GM10266 (cell line): ENCODE data around the gene NPAS1.

Source experiments
- DNase-seq: peaks from one replicate; pipeline ENCODE4 v3.0.0; 2012; ENCODE audit errors: extremely low spot score
- CTCF ChIP-seq: IDR thresholded peaks from 2 replicates; pipeline ENCODE4 v1.5.1; 2012; ENCODE audit warnings: mild to moderate bottlenecking, low read depth; ENCODE audit not compliant: control insufficient read depth, insufficient read depth; ENCODE audit errors: missing control alignments

The NPAS1 gene

DNA sequence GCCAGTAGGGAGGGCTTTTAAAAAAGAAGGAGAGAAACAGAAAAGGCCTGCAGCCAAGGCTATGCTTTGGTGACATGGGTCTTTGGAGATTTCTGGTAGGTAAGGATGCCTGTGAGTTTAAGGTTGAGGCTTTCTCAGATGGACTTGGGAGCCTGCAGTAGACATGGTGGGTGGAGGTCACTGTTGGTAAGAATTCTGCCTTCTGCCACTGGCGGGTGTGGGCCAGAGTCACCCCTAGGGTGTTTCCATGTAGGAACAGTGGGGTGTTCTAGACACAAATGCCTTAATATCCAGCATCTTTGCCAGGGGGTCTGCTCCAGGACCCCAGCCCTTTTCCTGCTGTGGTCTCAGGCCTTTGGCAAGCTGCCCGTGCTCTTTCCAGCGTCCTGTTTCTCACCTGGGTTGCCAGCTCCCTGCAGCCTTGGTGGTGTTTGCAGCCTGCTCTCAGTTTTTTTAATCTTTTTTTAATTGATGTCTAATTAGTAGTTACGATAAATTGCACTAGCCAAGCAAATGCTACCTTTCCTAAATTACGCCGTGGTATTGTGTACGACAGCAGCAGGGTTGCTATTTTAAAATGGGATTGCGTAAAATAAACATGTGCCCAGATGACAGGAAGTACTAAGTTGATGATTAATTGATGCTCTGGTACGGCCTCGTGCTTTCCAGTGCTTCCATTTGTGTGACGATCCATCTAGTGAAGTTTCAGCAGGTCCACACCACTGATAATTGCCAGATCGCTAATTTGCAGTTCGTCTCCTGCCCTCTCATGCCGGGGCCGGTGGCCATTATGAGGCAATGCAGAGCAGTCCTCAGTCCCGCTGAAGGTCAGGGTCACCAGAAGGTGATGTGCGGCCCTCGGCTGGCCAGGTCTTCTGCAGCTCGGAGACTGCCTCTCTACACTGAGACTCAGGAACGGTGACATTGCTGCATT lies 35.3 kb upstream of the NPAS1 start:
- DNase-seq = no peak

DNA sequence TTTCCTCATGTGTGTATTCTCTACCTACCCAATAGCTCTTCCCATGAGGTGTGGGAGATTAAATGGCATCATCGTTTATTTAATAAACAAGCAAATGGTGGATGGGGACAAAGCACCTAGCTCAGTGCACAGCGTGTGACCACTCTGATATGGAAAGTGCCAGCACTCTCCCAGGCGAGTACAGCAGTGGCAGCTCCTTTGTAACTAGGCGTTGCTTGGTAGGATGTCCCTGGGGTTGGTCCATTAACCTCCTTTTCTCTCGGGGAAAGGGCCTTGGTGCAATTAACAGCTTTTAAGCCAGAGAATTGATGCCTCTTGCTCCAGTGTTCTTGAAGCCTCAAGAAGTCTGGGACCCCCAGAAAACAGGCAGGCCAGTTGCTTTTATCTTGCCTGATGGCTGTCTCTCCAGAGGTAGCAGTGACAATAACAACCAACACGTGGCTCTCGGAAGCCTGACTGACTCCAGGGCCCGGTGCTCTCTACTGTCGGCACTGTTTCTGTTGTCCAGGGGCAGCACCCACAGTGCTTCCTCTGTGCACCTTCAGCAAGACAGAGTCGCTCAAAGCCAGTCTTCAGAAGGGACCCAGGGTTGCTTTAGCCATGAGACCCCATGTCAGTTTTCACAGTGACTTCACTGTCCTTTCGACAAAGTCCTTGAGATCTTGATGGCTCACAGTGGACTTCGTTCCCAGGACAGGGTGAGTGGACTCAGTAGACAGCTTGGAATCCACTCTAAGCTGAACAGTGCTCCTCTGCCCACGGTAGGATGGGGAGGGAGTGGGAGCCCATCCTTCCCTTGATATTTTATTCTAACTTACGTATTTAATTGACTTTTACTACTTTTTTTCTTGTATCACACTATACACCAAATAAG lies 33.9 kb upstream of the NPAS1 start:
- no peak for TF ChIP-seq CTCF
- DNase-seq = no peak

More for the DNA sequence above, 35.3 kb upstream of the NPAS1 start:
- TF ChIP-seq CTCF = no peak

DNA sequence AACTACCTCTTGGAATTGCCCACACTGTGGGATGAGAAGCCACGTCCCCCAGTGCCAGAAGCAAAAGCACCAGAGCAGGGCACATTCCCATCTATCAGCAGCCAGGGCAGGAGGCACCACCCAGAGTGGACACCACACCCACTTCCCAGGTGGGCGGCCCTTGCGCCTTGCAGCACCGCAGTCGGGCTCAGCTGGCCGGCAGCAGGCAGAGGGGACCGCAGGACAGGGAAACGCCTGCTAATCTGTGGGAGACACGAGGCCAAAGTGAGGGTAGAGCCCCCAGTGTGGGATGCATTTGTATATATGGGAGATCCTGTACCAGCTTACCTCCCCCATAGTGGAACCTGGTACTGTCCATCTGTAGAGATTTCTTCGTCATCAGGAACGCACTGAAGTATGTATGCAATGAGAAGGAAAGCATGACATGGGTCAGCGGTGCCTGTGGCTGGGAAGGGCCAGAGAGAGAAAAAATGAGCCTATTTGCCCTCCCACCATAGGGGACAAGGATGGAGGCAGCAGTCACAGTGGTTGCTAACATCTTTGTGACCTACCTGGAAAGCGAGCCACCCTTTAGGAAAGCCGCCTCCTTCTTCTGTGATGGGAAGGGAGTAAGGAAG lies 30.9 kb upstream of the NPAS1 start:
- TF ChIP-seq CTCF = no peak

DNA sequence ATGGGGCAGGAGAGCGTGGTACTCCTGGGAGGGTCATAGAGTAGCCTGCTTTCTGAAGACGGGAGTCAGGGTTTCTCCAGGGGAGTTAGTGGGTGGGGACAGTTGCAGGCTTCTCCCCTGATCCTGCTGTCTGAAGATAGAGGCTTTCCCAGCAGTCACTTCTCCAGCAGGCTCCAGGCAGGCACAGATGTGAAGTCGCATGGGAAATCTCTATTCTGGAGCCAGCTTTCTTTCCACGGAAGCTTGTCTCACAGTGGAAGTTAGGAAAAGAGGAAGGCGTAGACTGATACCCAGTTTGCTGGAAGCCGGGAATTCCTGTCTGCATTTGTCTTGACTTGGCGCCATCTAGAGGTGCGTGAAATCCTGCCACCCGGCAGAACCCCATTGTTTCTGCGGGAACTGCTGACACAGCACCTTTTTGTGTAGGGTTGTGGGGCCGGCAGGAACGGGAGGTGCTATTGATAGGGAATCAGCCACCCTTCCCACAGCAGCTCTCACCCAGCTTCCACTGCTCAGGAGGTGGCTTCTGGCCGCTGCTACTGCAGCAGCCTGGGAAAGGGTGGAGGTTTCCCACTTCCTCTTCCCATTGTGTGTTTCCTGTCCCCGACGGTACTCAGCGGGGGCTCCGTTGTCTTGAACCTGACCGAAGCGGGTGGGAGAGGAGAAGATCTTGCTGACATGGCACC lies 28.5 kb upstream of the NPAS1 start:
- TF ChIP-seq CTCF = peak; percentile 88
- DNase-seq = peak; percentile 70

More for the DNA sequence above, 30.9 kb upstream of the NPAS1 start:
- no peak for DNase-seq

GRCh38 chr19:46992699-46993535 lies 26.7 kb upstream of the NPAS1 start:
- no peak for DNase-seq
- no peak for TF ChIP-seq CTCF

DNA sequence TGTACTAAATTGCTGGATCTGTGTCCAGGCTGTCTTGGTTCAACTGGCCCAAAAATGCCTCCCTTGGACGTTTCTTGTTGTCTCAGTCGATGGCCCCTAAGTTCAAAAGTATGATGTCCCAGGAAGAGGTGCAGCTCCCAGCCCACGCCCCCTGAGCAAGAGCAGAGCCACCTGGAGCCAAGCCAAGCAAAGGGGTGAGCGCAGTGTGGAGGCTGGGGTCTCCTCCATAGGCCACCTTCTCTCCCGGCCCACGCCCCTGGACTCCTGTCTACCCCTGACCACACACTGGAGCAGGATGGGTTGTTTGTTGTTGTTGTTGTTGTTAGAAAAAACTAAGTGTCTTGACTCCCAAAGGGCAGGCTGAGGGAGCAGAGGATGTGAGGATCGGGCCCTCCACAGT lies 26.0 kb upstream of the NPAS1 start:
- no peak for DNase-seq
- TF ChIP-seq CTCF = no peak
